Measurements from ENCODE around the gene VEGFC. TPM values are rescaled to one million over a fixed set of nuclear protein-coding genes. Genes with fewer than 3 reads are reported as not detected.

The VEGFC gene
- total RNA-seq, 2 donors from 2014 or later = 5.1 to 20.4 TPM

DNA sequence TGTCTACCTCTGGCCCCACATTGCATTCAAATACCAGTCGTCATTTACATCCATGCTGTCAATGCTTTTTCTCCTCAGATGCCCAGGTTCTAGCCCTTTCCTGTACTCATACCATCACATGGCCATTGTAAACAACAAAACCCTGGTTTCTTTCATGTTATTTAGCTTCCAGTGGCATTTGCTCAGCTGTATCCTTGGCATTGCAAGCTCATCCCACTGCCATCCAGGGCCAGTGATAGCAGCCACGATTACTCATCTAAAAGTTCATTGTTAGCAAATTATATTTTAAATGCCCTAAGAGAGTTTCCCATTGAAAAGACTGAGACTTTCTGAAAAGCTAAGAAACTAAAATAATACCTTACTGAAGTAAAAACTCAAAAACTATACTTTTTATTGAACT lies 34.0 kb downstream of the VEGFC start:
- H3K4me1 ChIP-seq (ENCODE audit: control insufficient read depth in 1 of 2, low read depth in 2 of 2) = no peaks in the 10 kb centered on the region
- no peaks in the 10 kb centered on the region for H3K9me3 ChIP-seq
- no peaks in the 10 kb centered on the region for H3K36me3 ChIP-seq
- no peak for DNase-seq (ENCODE audit: low spot score)
- H3K27me3 ChIP-seq (replicated peaks; ENCODE audit: insufficient read depth) = no peaks in the 10 kb centered on the region
- no peak overlapping the region for H3K4me3 ChIP-seq
- ATAC-seq (ENCODE audit: insufficient number of reproducible peaks, low FRiP score, low read depth) = no peak
- TF ChIP-seq, protein P1, sequence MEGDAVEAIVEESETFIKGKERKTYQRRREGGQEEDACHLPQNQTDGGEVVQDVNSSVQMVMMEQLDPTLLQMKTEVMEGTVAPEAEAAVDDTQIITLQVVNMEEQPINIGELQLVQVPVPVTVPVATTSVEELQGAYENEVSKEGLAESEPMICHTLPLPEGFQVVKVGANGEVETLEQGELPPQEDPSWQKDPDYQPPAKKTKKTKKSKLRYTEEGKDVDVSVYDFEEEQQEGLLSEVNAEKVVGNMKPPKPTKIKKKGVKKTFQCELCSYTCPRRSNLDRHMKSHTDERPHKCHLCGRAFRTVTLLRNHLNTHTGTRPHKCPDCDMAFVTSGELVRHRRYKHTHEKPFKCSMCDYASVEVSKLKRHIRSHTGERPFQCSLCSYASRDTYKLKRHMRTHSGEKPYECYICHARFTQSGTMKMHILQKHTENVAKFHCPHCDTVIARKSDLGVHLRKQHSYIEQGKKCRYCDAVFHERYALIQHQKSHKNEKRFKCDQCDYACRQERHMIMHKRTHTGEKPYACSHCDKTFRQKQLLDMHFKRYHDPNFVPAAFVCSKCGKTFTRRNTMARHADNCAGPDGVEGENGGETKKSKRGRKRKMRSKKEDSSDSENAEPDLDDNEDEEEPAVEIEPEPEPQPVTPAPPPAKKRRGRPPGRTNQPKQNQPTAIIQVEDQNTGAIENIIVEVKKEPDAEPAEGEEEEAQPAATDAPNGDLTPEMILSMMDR (IDR thresholded peaks at IDR 0.05) = no peak
- no peak overlapping the region for H3K27ac ChIP-seq

DNA sequence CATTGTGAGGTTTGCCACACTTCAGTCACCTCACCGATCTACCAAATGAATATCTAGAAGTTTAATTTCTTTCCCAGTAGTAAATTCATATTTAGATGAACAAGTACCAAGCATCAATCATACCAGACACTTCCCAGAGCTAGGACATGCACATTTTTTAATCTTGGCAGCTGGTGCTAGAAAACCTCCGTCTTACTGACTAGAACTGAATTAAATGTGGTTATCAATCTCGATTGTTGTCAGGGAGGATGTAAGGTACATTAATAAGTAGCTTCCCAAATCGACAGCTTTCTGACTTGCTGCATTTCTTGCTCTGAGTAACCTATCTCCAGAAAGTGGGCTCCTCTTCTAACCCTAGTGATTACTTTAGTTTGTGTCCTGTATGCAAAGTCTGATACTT lies 34.4 kb downstream of the VEGFC start:
- no peaks in the 10 kb centered on the region for H3K4me1 ChIP-seq (ENCODE audit: control insufficient read depth in 1 of 2, low read depth in 2 of 2)
- no peak overlapping the region for H3K4me3 ChIP-seq
- DNase-seq (ENCODE audit: low spot score) = no peak
- no peak for ATAC-seq (ENCODE audit: insufficient number of reproducible peaks, low FRiP score, low read depth)
- H3K27ac ChIP-seq = no peak overlapping the region
- TF ChIP-seq, protein P1 (IDR thresholded peaks at IDR 0.05) = no peak
- H3K36me3 ChIP-seq = no peaks in the 10 kb centered on the region
- no peaks in the 10 kb centered on the region for H3K9me3 ChIP-seq
- no peaks in the 10 kb centered on the region for H3K27me3 ChIP-seq (replicated peaks; ENCODE audit: insufficient read depth)

DNA sequence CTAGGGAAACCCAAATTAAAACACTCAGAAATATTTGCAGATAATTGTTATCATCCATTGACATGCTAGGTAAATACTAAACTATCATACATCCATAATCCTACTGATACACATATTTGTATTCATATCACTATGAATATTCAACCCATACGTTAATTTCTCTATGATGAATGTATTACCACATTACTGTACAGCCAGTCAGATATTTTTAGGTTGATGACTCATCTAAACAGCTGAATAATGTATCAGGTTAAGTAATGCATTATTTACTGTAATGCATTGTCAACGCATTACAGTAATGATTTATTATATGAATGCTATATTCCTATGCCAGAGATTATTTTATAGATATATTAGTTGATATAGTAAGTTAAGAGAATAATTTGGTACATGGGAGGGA lies 37.1 kb downstream of the VEGFC start:
- Histone ChIP-seq H3K4me1 (ENCODE audit: control insufficient read depth in 1 of 2, low read depth in 2 of 2) (no peaks in the 10 kb centered on the region), H3K36me3 (no peaks in the 10 kb centered on the region), H3K4me3 (no peak overlapping the region), H3K9me3 (no peaks in the 10 kb centered on the region), H3K27me3 (replicated peaks; ENCODE audit: insufficient read depth) (no peaks in the 10 kb centered on the region), H3K27ac (no peak overlapping the region)
- TF ChIP-seq, protein P1 (IDR thresholded peaks at IDR 0.05) = no peak
- no peak for DNase-seq (ENCODE audit: low spot score)
- no peak for ATAC-seq (ENCODE audit: insufficient number of reproducible peaks, low FRiP score, low read depth)

DNA sequence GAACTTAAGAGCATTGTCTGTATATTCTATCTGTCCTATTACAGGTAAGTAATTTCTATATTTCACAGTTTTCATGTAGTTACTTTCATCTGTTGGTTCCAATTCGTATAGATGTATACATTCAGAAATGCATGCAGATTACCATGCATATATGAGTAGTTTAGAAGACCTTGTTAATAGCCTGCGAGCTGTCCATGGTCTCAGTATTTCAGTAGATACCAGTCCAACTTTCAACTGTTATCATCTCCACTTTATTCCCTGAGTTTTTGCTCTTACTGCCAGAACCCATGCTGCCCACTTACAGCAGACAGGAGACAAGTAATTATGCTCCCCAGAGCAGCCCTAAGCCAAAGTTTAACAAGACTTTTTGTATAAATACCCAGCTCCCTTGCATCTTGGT lies 37.7 kb downstream of the VEGFC start:
- H3K4me1 ChIP-seq (ENCODE audit: control insufficient read depth in 1 of 2, low read depth in 2 of 2) = no peaks in the 10 kb centered on the region
- no peaks in the 10 kb centered on the region for H3K27me3 ChIP-seq (replicated peaks; ENCODE audit: insufficient read depth)
- DNase-seq (ENCODE audit: low spot score) = no peak
- TF ChIP-seq, protein P1 (IDR thresholded peaks at IDR 0.05) = no peak
- ATAC-seq (ENCODE audit: insufficient number of reproducible peaks, low FRiP score, low read depth) = no peak
- H3K4me3 ChIP-seq = no peak overlapping the region
- no peaks in the 10 kb centered on the region for H3K36me3 ChIP-seq
- H3K9me3 ChIP-seq = no peaks in the 10 kb centered on the region
- H3K27ac ChIP-seq = no peak overlapping the region

DNA sequence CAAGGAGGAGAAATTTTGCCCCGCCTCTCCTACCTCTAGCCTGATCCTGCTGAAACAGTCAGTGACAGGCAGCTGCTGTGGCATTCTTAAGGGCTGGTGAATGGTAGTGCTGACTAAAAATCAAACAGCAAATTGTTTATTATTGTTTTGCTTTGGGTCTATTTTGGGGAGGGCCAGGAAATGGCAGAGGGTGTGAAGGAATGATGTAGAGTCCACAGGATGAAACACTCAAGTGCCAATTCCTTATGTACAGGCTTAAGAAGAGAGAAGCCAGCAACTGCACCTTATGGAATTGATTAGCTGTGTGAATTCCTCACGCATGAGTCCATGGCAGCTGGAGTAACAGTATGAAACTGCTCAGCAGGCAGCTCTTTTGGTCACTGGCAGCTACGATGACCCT lies 39.7 kb downstream of the VEGFC start:
- Histone ChIP-seq H3K27ac (no peak overlapping the region), H3K4me1 (ENCODE audit: control insufficient read depth in 1 of 2, low read depth in 2 of 2) (no peaks in the 10 kb centered on the region), H3K4me3 (no peak overlapping the region), H3K27me3 (replicated peaks; ENCODE audit: insufficient read depth) (no peaks in the 10 kb centered on the region), H3K36me3 (no peaks in the 10 kb centered on the region), H3K9me3 (no peaks in the 10 kb centered on the region)
- DNase-seq (ENCODE audit: low spot score) (no peak), ATAC-seq (ENCODE audit: insufficient number of reproducible peaks, low FRiP score, low read depth) (no peak)
- TF ChIP-seq, protein P1 (IDR thresholded peaks at IDR 0.05) = no peak
